Colonic mucosa (tissue), 4 donors: Measurements from ENCODE around the gene DUSP2. TPM values are rescaled to one million over a fixed set of nuclear protein-coding genes. Genes with fewer than 3 reads are reported as not detected.

Experiments used
- DNase-seq: peaks from one replicate; pipeline ENCODE4 v3.0.0-alpha.2; 2020
- H3K27ac ChIP-seq: fragments of 200-600 bp; one replicate; pipeline ENCODE4 v1.8.0; 2021
- H3K27me3 ChIP-seq: fragments of 200-600 bp; one replicate; pipeline ENCODE4 v1.8.0; 2021
- H3K36me3 ChIP-seq: fragments of 200-600 bp; one replicate; pipeline ENCODE4 v1.8.0; 2021
- H3K4me1 ChIP-seq: fragments of 200-600 bp; one replicate; pipeline ENCODE4 v1.8.0; 2021; ENCODE audit warnings: mild to moderate bottlenecking
- H3K4me3 ChIP-seq: fragments of 200-600 bp; one replicate; pipeline ENCODE4 v1.8.0; 2021
- H3K9ac ChIP-seq, 2 donors: one replicate each; pipeline ENCODE4 v1.7.0; 2013; ENCODE audit warnings: control low read depth in 2 of 2, low read depth in 2 of 2, low read length in 2 of 2
- H3K9me3 ChIP-seq: fragments of 200-600 bp; one replicate; pipeline ENCODE4 v1.8.0; 2021
- CTCF ChIP-seq: fragments of 200-600 bp; IDR thresholded peaks from one replicate; pipeline ENCODE4 v1.8.0; 2022; ENCODE audit warnings: antibody characterized with exemption, mild to moderate bottlenecking
- intact Hi-C: fragments of 100-400 bp; cut with DNase I; formaldehyde crosslinking; loops from one replicate; pipeline ENCODE4 v1.14.1; 2022
- total RNA-seq, 2 donors: library from RNA; stranded (reverse); fragmentation: NEBNext Ultra II Directional in 1 of 2; extraction: Animal tissue kit (Norgen Biotek cat#: 25700) in 1 of 2; gene quantifications; one replicate each; pipeline ENCODE4 v1.2.1, GENCODE V29; 2021
- donor health status: healthy.
- donor health status: DM: no; HTN: no; CAD: no.
- donor health status: DM: no; HTN: no; CAD: no.

DUSP2 gene
- total RNA-seq, 2 donors from 2014 or later, result 1.6 to 5.1 TPM

GRCh38 chr2:96139181-96139758, 6.0 kb downstream of the DUSP2 start:
- Histone ChIP-seq H3K4me1 (no peaks in the 10 kb centered on the region), H3K36me3 (no peaks in the 10 kb centered on the region), H3K4me3 (no peak overlapping the region), H3K9ac (no peak overlapping the region), H3K27ac (no peak overlapping the region), H3K9me3 (no peaks in the 10 kb centered on the region), H3K27me3 (no peaks in the 10 kb centered on the region)
- intact Hi-C loops, result no loop called here
- TF ChIP-seq CTCF, result no peak
- DNase-seq, result no peak

- peak within 1 kb of the TSS in 1 of 2 donors; percentile 8 for H3K9ac ChIP-seq
- H3K27ac ChIP-seq, result no peak within 1 kb of the TSS
- no peaks in the 10 kb centered on the region for H3K36me3 ChIP-seq
- H3K27me3 ChIP-seq, result no peaks in the 10 kb centered on the region
- H3K4me3 ChIP-seq, result no peak within 1 kb of the TSS
- peak; percentile 25 for TF ChIP-seq CTCF
- peak; percentile 91 for DNase-seq
- H3K4me1 ChIP-seq, result no peaks in the 10 kb centered on the region
- intact Hi-C loops, result no loop called here
- H3K9me3 ChIP-seq, result no peaks in the 10 kb centered on the region
These were observed 6.8 kb downstream of the DUSP2 start, which contains the start of gene ASTL for GRCh38 chr2:96138179-96139145. TSS of gene ASTL (minus strand) at chr2:96138502. CDS start at chr2:96138436, 66 bp downstream.

- TF ChIP-seq CTCF, result no peak
- Histone ChIP-seq H3K4me3 (no peak overlapping the region), H3K36me3 (no peaks in the 10 kb centered on the region), H3K4me1 (no peaks in the 10 kb centered on the region), H3K9ac (peak overlapping the region in 1 of 2 donors; percentile 8), H3K9me3 (no peaks in the 10 kb centered on the region), H3K27ac (no peak overlapping the region), H3K27me3 (no peaks in the 10 kb centered on the region)
- DNase-seq, result no peak
- intact Hi-C loops, result no loop called here
These were observed 7.7 kb downstream of the DUSP2 start for GRCh38 chr2:96137321-96138178.

- no peak overlapping the region for H3K9ac ChIP-seq
- H3K27ac ChIP-seq, result no peak overlapping the region
- DNase-seq, result no peak
- H3K9me3 ChIP-seq, result no peaks in the 10 kb centered on the region
- no peaks in the 10 kb centered on the region for H3K4me1 ChIP-seq
- H3K4me3 ChIP-seq, result no peak overlapping the region
- intact Hi-C loops, result no loop called here
- no peak for TF ChIP-seq CTCF
- H3K27me3 ChIP-seq, result no peaks in the 10 kb centered on the region
- H3K36me3 ChIP-seq, result no peaks in the 10 kb centered on the region
These were observed 9.0 kb downstream of the DUSP2 start for GRCh38 chr2:96136129-96136720.

- no peak for TF ChIP-seq CTCF
- Histone ChIP-seq H3K9me3 (no peaks in the 10 kb centered on the region), H3K9ac (no peak overlapping the region), H3K27me3 (no peaks in the 10 kb centered on the region), H3K4me1 (no peaks in the 10 kb centered on the region), H3K36me3 (no peaks in the 10 kb centered on the region), H3K27ac (no peak overlapping the region), H3K4me3 (no peak overlapping the region)
- no peak for DNase-seq
- intact Hi-C loops, result no loop called here
These were observed 9.6 kb downstream of the DUSP2 start for GRCh38 chr2:96135621-96136020.
